Calu3 (cell line): ENCODE results near the gene CDH11. TPM values are rescaled to one million over a fixed set of nuclear protein-coding genes. Genes with fewer than 3 reads are reported as not detected.

Experiments used
- BruUV-seq: library from RNA; stranded (reverse); fragments of 400-500 nt; replicated peaks from 2 replicates; lab custom pipeline; 2021; lab: Mats Ljungman, UMichigan
- CTCF ChIA-PET: fragments of 300-600 bp; sonication (Branson Sonifier 250); formaldehyde crosslinking; loops from one replicate; lab custom pipeline; 2022; ENCODE audit warnings: antibody characterized with exemption; lab: Charles Lee
- DNase-seq: peaks from one replicate; pipeline ENCODE4 v3.0.0; 2022
- H3K27ac Mint-ChIP-seq: one replicate; pipeline ENCODE4 v1.8.0; 2022; ENCODE audit warnings: mixed read lengths; ENCODE audit not compliant: unreplicated experiment
- H3K27me3 Mint-ChIP-seq: one replicate; pipeline ENCODE4 v1.8.0; 2022; ENCODE audit warnings: mixed read lengths; ENCODE audit not compliant: unreplicated experiment
- H3K36me3 Mint-ChIP-seq: one replicate; pipeline ENCODE4 v1.8.0; 2022; ENCODE audit warnings: mild to moderate bottlenecking, moderate library complexity, mixed read lengths; ENCODE audit not compliant: insufficient read depth, unreplicated experiment
- H3K4me1 Mint-ChIP-seq: one replicate; pipeline ENCODE4 v1.8.0; 2022; ENCODE audit warnings: mild to moderate bottlenecking, low read depth, mixed read lengths; ENCODE audit not compliant: unreplicated experiment
- H3K4me3 Mint-ChIP-seq: one replicate; pipeline ENCODE4 v1.8.0; 2022; ENCODE audit warnings: mild to moderate bottlenecking, low read depth, moderate library complexity, mixed read lengths; ENCODE audit not compliant: unreplicated experiment
- H3K9me3 Mint-ChIP-seq: one replicate; pipeline ENCODE4 v1.8.0; 2022; ENCODE audit warnings: low read depth, mixed read lengths; ENCODE audit not compliant: unreplicated experiment
- intact Hi-C: fragments of 100-400 bp; cut with micrococcal nuclease; formaldehyde crosslinking; loops from one replicate; pipeline ENCODE4 v1.10.0; 2022; ENCODE audit not compliant: unreplicated experiment
- total RNA-seq: library from RNA; stranded (reverse); gene quantifications from 2 replicates; pipeline ENCODE4 v1.2.3, GENCODE V29; 2022
- TF ChIP-seq, protein P1 (sequence below): fragments of 200-600 bp; IDR thresholded peaks from one replicate; pipeline ENCODE4 v1.8.0; 2022; ENCODE audit warnings: antibody characterized with exemption; ENCODE audit not compliant: unreplicated experiment

The CDH11 gene
- total RNA-seq, 1 experiment from 2014 or later, result not detected

DNA sequence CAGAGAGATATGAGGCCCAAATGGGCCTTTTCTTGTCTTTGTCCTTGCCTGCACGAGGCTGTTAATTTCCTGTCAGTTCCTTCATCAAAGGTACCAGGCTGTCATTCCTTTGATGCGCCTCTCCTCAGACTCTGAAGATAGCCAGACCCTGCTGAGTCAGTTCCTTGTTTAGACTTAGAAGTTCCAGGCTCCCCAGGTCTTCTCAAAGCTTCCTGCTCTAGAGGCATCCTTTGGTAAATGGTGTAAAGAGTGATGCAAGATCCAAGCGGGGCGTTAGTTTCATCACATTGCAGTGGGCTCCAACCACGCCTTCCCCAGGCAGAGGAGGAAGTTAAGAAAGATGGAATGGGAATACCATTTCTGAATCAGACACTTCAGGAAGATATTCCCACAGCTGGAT lies 4.0 kb upstream of the CDH11 start:
- intact Hi-C loops, result no loop called here
- no TSS peak for BruUV-seq
- CTCF ChIA-PET, result interaction anchor here (0.6 kb wide), 1 partner anchor 86 kb away, joined by 3 read pairs; no protein-coding TSS in a partner anchor
- peaks cover 5% of the 10 kb centered on the region for H3K9me3 Mint-ChIP-seq
- no peak overlapping the region for H3K27ac Mint-ChIP-seq
- H3K4me1 Mint-ChIP-seq, result no peaks in the 10 kb centered on the region
- no peak for DNase-seq
- no peak overlapping the region for H3K4me3 Mint-ChIP-seq
- H3K36me3 Mint-ChIP-seq, result no peaks in the 10 kb centered on the region
- TF ChIP-seq, protein P1, sequence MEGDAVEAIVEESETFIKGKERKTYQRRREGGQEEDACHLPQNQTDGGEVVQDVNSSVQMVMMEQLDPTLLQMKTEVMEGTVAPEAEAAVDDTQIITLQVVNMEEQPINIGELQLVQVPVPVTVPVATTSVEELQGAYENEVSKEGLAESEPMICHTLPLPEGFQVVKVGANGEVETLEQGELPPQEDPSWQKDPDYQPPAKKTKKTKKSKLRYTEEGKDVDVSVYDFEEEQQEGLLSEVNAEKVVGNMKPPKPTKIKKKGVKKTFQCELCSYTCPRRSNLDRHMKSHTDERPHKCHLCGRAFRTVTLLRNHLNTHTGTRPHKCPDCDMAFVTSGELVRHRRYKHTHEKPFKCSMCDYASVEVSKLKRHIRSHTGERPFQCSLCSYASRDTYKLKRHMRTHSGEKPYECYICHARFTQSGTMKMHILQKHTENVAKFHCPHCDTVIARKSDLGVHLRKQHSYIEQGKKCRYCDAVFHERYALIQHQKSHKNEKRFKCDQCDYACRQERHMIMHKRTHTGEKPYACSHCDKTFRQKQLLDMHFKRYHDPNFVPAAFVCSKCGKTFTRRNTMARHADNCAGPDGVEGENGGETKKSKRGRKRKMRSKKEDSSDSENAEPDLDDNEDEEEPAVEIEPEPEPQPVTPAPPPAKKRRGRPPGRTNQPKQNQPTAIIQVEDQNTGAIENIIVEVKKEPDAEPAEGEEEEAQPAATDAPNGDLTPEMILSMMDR, result no peak
- H3K27me3 Mint-ChIP-seq, result no peaks in the 10 kb centered on the region

DNA sequence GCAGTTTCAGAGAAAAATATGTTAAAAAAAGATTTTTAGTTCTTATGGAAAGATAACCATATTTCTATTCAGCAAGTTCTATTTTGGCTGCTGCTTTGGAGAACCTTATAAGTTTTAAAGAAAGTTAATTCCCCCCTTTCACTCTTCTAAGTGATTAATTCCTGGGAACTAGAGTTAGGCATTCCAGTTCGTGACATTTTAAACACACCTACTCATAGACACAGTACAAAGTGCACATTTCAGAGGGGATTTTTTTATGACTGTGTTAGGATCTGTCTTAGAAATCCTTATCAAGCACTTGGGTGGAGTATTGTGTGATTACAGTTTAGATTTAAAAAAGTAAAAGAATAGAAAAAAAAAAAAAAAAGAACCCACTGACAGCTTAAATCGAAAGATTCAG lies 3.5 kb upstream of the CDH11 start:
- Mint-ChIP-seq H3K36me3 (no peaks in the 10 kb centered on the region), H3K4me1 (no peaks in the 10 kb centered on the region), H3K27me3 (no peaks in the 10 kb centered on the region), H3K9me3 (peaks cover 4% of the 10 kb centered on the region), H3K27ac (no peak overlapping the region), H3K4me3 (no peak overlapping the region)
- CTCF ChIA-PET, result interaction anchor here (0.6 kb wide), 1 partner anchor 86 kb away, joined by 3 read pairs; no protein-coding TSS in a partner anchor
- no peak for DNase-seq
- TF ChIP-seq, protein P1, result no peak
- intact Hi-C loops, result no loop called here
- BruUV-seq, result no TSS peak

DNA sequence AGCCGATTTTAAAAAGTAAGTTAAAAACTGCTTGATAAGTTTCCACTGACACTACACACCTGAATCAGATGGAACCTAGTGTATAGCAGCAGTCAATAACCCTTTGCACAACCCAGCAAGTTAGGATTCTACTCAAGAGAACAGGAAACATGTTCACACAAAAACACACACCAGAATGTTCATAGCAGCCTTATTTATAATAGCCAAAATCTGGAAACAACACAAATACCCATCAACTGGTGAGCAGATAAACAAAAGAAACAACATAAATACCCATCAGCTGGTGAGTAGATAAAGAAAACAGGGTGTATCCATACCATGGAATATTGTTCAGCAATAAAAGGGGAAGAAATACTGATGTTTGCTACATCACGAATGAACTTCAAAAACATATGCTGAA lies 2.7 kb upstream of the CDH11 start:
- H3K27ac Mint-ChIP-seq, result no peak overlapping the region
- H3K27me3 Mint-ChIP-seq, result no peaks in the 10 kb centered on the region
- peaks cover 3% of the 10 kb centered on the region for H3K9me3 Mint-ChIP-seq
- intact Hi-C loops, result no loop called here
- H3K36me3 Mint-ChIP-seq, result no peaks in the 10 kb centered on the region
- no peaks in the 10 kb centered on the region for H3K4me1 Mint-ChIP-seq
- TF ChIP-seq, protein P1, result no peak
- no peak overlapping the region for H3K4me3 Mint-ChIP-seq
- DNase-seq, result no peak
- BruUV-seq, result no TSS peak
- CTCF ChIA-PET, result no interaction called here

DNA sequence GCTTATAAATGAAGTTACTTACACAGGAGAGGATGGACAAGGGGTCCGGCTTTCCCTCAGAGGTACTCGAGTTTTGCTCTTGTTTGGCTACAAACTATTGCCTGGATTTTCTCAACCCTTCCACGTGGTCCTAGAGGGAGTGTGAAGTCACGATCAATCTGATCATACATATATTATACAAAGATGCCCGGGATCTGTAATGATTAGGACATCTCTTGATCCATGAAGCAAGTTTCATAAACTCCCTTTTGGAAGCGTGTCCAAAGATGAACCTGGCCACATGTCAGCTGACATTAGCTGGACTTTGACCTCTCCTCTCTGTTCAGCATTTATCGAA lies 2.3 kb upstream of the CDH11 start:
- no peaks in the 10 kb centered on the region for H3K4me1 Mint-ChIP-seq
- no peaks in the 10 kb centered on the region for H3K27me3 Mint-ChIP-seq
- H3K36me3 Mint-ChIP-seq, result no peaks in the 10 kb centered on the region
- DNase-seq, result no peak
- H3K27ac Mint-ChIP-seq, result no peak overlapping the region
- no TSS peak for BruUV-seq
- intact Hi-C loops, result no loop called here
- peaks cover 3% of the 10 kb centered on the region for H3K9me3 Mint-ChIP-seq
- TF ChIP-seq, protein P1, result no peak
- CTCF ChIA-PET, result no interaction called here
- H3K4me3 Mint-ChIP-seq, result no peak overlapping the region
